Measurements from ENCODE around the gene COL4A4.

The COL4A4 gene

DNA sequence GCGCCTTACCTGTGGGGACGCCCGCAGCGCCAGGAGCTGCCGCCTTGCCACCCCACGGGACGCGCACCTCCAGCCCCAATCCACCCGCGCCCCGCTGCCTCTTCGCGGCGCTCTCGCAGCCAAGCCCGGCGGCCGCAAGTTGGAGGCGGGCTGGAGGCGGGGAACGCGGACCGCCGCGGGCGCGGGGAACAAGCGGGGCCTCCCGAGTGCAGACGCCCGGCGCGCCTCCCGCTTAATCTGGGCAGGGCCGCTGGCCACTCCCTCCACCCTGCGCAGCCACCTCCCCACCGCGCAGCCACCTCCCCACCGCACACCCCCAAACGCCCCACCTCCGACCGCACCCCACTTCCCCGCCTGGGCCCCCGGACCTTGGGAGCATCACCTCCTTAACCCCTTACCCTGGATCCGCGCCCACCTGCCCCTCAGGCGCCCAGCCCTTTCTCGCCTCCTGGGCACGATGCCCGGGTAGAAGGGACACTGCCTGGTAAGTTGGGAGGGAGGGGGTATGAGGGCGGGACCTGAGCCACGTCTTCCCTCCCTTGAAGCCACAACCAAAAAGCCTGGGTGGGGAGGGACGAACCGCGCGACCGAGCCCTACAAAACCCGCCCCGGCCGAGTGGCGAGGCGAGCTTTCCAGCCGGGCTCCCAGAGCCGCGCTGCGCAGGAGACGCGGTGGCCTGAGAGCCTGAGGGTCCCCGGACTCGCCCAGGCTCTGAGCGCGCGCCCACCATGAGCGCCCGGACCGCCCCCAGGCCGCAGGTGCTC lies at the start of gene COL4A4, which contains the start of gene COL4A3 (continued):
- TF ChIP-seq ZNF514 (tag by site-specific recombination; IDR thresholded peaks at IDR 0.05) (no peak), ZBTB1 (tag by site-specific recombination; IDR thresholded peaks at IDR 0.05) (no peak), ZNF23 (tag by site-specific recombination; IDR thresholded peaks at IDR 0.05; ENCODE audit: borderline replicate concordance) (no peak), ZNF433 (tag by site-specific recombination; IDR thresholded peaks at IDR 0.05; ENCODE audit: low read depth) (no peak), ZBTB49 (tag by site-specific recombination; IDR thresholded peaks at IDR 0.05; ENCODE audit: low read depth) (no peak), ZNF629 (tag by site-specific recombination; IDR thresholded peaks at IDR 0.05) (no peak), ZNF133 (tag by site-specific recombination; IDR thresholded peaks at IDR 0.05) (no peak), ZNF266 (tag by site-specific recombination; IDR thresholded peaks at IDR 0.05; ENCODE audit: low read depth) (no peak), SALL2 (tag by site-specific recombination; IDR thresholded peaks at IDR 0.05; ENCODE audit: borderline replicate concordance) (no peak), SP3 (tag by site-specific recombination; IDR thresholded peaks at IDR 0.05) (peak; percentile 93), ZNF248 (tag by site-specific recombination; IDR thresholded peaks at IDR 0.05) (no peak), ZNF704 (tag by site-specific recombination; IDR thresholded peaks at IDR 0.05) (no peak), TSHZ1 (tag by site-specific recombination; IDR thresholded peaks at IDR 0.05; ENCODE audit: borderline replicate concordance) (no peak), ZNF354C (tag by site-specific recombination; IDR thresholded peaks at IDR 0.05; ENCODE audit: borderline replicate concordance, low read depth) (no peak), ZNF701 (tag by site-specific recombination; IDR thresholded peaks at IDR 0.05) (no peak), ZNF548 (tag by site-specific recombination; IDR thresholded peaks at IDR 0.05) (no peak), ZNF610 (tag by site-specific recombination; IDR thresholded peaks at IDR 0.05; ENCODE audit: borderline replicate concordance) (no peak), ZNF394 (tag by site-specific recombination; IDR thresholded peaks at IDR 0.05; ENCODE audit: borderline replicate concordance) (no peak), ZNF521 (tag by site-specific recombination; IDR thresholded peaks at IDR 0.05) (no peak), ZNF311 (tag by site-specific recombination; IDR thresholded peaks at IDR 0.05; ENCODE audit: borderline replicate concordance) (no peak)
- TF ChIP-seq, protein P1, sequence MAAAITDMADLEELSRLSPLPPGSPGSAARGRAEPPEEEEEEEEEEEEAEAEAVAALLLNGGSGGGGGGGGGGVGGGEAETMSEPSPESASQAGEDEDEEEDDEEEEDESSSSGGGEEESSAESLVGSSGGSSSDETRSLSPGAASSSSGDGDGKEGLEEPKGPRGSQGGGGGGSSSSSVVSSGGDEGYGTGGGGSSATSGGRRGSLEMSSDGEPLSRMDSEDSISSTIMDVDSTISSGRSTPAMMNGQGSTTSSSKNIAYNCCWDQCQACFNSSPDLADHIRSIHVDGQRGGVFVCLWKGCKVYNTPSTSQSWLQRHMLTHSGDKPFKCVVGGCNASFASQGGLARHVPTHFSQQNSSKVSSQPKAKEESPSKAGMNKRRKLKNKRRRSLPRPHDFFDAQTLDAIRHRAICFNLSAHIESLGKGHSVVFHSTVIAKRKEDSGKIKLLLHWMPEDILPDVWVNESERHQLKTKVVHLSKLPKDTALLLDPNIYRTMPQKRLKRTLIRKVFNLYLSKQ (tag by site-specific recombination; IDR thresholded peaks at IDR 0.05; ENCODE audit: borderline replicate concordance), result no peak
- TF ChIP-seq, protein P2, sequence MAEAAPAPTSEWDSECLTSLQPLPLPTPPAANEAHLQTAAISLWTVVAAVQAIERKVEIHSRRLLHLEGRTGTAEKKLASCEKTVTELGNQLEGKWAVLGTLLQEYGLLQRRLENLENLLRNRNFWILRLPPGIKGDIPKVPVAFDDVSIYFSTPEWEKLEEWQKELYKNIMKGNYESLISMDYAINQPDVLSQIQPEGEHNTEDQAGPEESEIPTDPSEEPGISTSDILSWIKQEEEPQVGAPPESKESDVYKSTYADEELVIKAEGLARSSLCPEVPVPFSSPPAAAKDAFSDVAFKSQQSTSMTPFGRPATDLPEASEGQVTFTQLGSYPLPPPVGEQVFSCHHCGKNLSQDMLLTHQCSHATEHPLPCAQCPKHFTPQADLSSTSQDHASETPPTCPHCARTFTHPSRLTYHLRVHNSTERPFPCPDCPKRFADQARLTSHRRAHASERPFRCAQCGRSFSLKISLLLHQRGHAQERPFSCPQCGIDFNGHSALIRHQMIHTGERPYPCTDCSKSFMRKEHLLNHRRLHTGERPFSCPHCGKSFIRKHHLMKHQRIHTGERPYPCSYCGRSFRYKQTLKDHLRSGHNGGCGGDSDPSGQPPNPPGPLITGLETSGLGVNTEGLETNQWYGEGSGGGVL (tag by site-specific recombination; IDR thresholded peaks at IDR 0.05), result peak; percentile 83

All from HEK293 (cell line).